Large intestine (tissue), 3 donors: ENCODE data around the gene LYSMD2. TPM values are rescaled to one million over a fixed set of nuclear protein-coding genes. Genes with fewer than 3 reads are reported as not detected.

Experiments
- DNase-seq, 2 donors: peaks; one replicate each; pipeline versions ENCODE4 v3.0.0 to v3.0.0-alpha.2; 2013
- H3K27ac ChIP-seq: one replicate; pipeline ENCODE4 v1.5.1; 2013; ENCODE audit warnings: low read length
- H3K27me3 ChIP-seq: 2 replicates; pipeline ENCODE4 v1.6.1; 2013; ENCODE audit warnings: low read length; ENCODE audit not compliant: control insufficient read depth, insufficient read depth
- H3K36me3 ChIP-seq: 2 replicates; pipeline ENCODE4 v1.6.1; 2013; ENCODE audit warnings: low read length; ENCODE audit not compliant: control insufficient read depth, insufficient read depth
- H3K4me1 ChIP-seq: one replicate; pipeline ENCODE4 v1.6.1; 2013; ENCODE audit warnings: low read length; ENCODE audit not compliant: control insufficient read depth, insufficient read depth
- H3K4me3 ChIP-seq: one replicate; pipeline ENCODE4 v1.5.1; 2013; ENCODE audit warnings: low read length
- H3K9me3 ChIP-seq: one replicate; pipeline ENCODE4 v1.6.1; 2013; ENCODE audit warnings: mild to moderate bottlenecking, low read depth, low read length, moderate library complexity; ENCODE audit not compliant: control insufficient read depth
- WGBS: methylation state at CpG from one replicate; pipeline ENCODE4 v1.1.5; 2013; ENCODE audit warnings: low lambda C conversion rate; ENCODE audit not compliant: insufficient coverage; 5-methylcytosine and 5-hydroxymethylcytosine counted together
- polyA plus RNA-seq: library from polyadenylated mRNA; unstranded; fragments of 120-200 nt; gene quantifications from one replicate; pipeline ENCODE4 v1.2.1, GENCODE V29; 2013

Gene LYSMD2
- polyA plus RNA-seq, 1 donor, result 14.0 TPM

DNA sequence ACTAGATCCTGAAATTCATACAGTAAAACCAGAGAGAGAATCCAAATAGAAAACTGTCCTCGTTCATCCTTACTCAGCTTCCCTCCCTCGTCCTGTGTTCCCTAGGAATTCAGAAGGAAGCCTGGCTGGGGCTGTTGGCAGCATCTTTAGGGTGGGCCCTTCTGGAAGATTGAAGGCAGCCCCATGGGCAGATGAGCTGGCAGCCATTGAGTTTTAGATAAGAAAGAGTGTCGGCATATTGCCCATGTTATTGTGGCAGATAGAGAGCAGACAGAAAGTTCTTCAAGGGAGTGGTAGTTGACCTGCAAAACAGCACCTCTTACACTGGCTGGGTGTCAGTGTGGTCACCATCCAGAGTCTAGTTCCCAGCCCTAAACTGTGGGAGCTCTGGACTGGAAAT lies 37.5 kb upstream of the LYSMD2 start:
- peaks cover 11% of the 10 kb centered on the region for H3K36me3 ChIP-seq
- no peak overlapping the region for H3K27ac ChIP-seq
- no CpG with 5 or more reads among the region's 3 CpGs for WGBS
- H3K27me3 ChIP-seq, result no peaks in the 10 kb centered on the region
- H3K9me3 ChIP-seq, result no peaks in the 10 kb centered on the region
- DNase-seq, result no peak
- peaks cover 4% of the 10 kb centered on the region for H3K4me1 ChIP-seq
- no peak overlapping the region for H3K4me3 ChIP-seq

DNA sequence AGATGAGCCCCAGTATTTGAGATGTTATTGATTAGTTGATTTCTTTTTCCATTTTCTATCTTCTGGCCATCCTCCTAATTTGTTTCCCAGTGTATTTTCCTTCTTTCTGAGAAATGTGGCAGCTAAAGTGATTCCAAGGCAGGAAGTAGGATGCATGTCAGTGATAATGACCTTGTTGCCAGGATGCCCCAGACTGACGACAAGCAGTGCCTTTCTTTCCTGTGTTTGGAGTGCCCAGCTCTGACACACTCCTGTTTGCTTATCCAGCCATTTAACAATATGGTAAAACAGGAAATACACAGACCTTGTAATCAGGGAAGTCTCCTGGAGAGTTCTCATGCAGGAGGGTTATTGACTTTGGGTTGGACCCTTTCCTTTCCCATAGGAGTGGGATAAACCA lies 34.3 kb upstream of the LYSMD2 start:
- Histone ChIP-seq H3K4me3 (no peak overlapping the region), H3K4me1 (peaks cover 2% of the 10 kb centered on the region), H3K9me3 (no peaks in the 10 kb centered on the region), H3K36me3 (peaks cover 15% of the 10 kb centered on the region), H3K27me3 (no peaks in the 10 kb centered on the region), H3K27ac (no peak overlapping the region)
- WGBS, result no CpG with 5 or more reads among the region's 1 CpG
- DNase-seq, result no peak

DNA sequence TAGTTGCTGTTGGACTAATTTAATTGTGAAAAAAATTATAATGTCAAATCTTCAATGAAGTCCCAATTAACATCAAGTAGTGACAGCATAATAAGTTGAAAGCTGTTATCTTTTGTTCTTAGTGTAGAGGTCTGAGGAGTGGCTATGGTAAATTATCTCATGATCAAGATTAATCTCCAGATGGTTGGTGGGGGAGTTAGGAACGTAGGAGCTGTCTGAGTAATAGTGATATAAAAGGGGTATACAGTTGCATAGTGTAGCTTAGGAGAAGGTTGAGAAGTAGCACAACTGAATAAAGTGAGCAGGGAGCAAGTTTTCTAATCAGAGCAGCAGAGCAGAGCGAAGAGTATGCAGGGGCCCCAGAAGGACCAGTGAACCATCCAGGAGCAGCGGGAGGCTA lies 33.4 kb upstream of the LYSMD2 start:
- H3K4me3 ChIP-seq, result no peak overlapping the region
- H3K9me3 ChIP-seq, result no peaks in the 10 kb centered on the region
- H3K27ac ChIP-seq, result no peak overlapping the region
- no peaks in the 10 kb centered on the region for H3K27me3 ChIP-seq
- no peak for DNase-seq
- peaks cover 15% of the 10 kb centered on the region for H3K36me3 ChIP-seq
- H3K4me1 ChIP-seq, result no peaks in the 10 kb centered on the region
- 43% methylated on average over 1 of the region's 3 CpGs for WGBS

- Histone ChIP-seq H3K27ac (no peak overlapping the region), H3K36me3 (peaks cover 8% of the 10 kb centered on the region), H3K4me1 (no peaks in the 10 kb centered on the region), H3K4me3 (no peak overlapping the region), H3K27me3 (no peaks in the 10 kb centered on the region), H3K9me3 (no peaks in the 10 kb centered on the region)
- WGBS, result no CpG with 5 or more reads among the region's 9 CpGs
- no peak for DNase-seq
These were observed 30.6 kb upstream of the LYSMD2 start for GRCh38 chr15:51768018-51768417.

- no peaks in the 10 kb centered on the region for H3K9me3 ChIP-seq
- H3K27me3 ChIP-seq, result no peaks in the 10 kb centered on the region
- no peaks in the 10 kb centered on the region for H3K4me1 ChIP-seq
- H3K36me3 ChIP-seq, result peaks cover 5% of the 10 kb centered on the region
- H3K4me3 ChIP-seq, result no peak overlapping the region
- no peak overlapping the region for H3K27ac ChIP-seq
- no peak for DNase-seq
- no CpG with 5 or more reads among the region's 1 CpG for WGBS
These were observed 28.9 kb upstream of the LYSMD2 start for GRCh38 chr15:51766341-51766740.

- no peaks in the 10 kb centered on the region for H3K4me1 ChIP-seq
- no peaks in the 10 kb centered on the region for H3K27me3 ChIP-seq
- no peak overlapping the region for H3K4me3 ChIP-seq
- H3K27ac ChIP-seq, result no peak overlapping the region
- 100% methylated on average over 1 of the region's 7 CpGs for WGBS
- H3K9me3 ChIP-seq, result no peaks in the 10 kb centered on the region
- no peak for DNase-seq
- peaks cover 5% of the 10 kb centered on the region for H3K36me3 ChIP-seq
These were observed 28.3 kb upstream of the LYSMD2 start for GRCh38 chr15:51765751-51766150.

DNA sequence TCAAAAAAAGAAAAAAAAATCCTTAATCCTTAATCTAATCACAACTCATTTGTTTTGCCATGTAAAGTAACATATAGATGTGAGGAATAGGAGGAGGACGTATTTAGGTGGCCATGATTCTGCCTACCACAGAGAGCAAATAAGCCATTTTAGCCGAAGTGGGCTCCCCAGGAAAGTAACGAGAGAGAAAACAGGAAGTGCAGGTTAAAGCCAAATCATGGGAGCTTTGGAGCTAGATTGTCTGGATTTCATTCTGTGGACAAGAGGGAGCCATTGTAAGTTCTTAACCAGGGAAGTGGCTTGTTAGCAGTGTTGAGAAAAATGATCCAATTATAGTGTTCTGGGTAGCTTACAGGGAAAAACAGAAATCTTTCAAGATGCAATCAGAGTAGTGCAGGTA lies 23.4 kb upstream of the LYSMD2 start:
- no peak for DNase-seq
- Histone ChIP-seq H3K9me3 (no peaks in the 10 kb centered on the region), H3K27me3 (no peaks in the 10 kb centered on the region), H3K4me3 (no peak overlapping the region), H3K27ac (no peak overlapping the region), H3K36me3 (no peaks in the 10 kb centered on the region), H3K4me1 (peaks cover 3% of the 10 kb centered on the region)
- no CpG with 5 or more reads among the region's 3 CpGs for WGBS

GRCh38 chr15:51759557-51760070 lies 22.2 kb upstream of the LYSMD2 start:
- H3K27ac ChIP-seq, result no peak overlapping the region
- peak; percentile 43 to 46 for DNase-seq
- no CpG with 5 or more reads among the region's 3 CpGs for WGBS

GRCh38 chr15:51758645-51759044 lies 21.2 kb upstream of the LYSMD2 start:
- no CpG with 5 or more reads among the region's 1 CpG for WGBS
- no peaks in the 10 kb centered on the region for H3K9me3 ChIP-seq
- H3K36me3 ChIP-seq, result no peaks in the 10 kb centered on the region
- no peak overlapping the region for H3K4me3 ChIP-seq
- H3K27ac ChIP-seq, result no peak overlapping the region
- peaks cover 3% of the 10 kb centered on the region for H3K4me1 ChIP-seq
- peak; percentile 22 to 29 for DNase-seq
- no peaks in the 10 kb centered on the region for H3K27me3 ChIP-seq

More at GRCh38 chr15:51759557-51760070, 22.2 kb upstream of the LYSMD2 start:
- Histone ChIP-seq H3K27me3 (no peaks in the 10 kb centered on the region), H3K9me3 (no peaks in the 10 kb centered on the region), H3K4me3 (no peak overlapping the region), H3K36me3 (no peaks in the 10 kb centered on the region), H3K4me1 (peaks cover 3% of the 10 kb centered on the region)

- H3K9me3 ChIP-seq, result no peaks in the 10 kb centered on the region
- no CpG with 5 or more reads among the region's 2 CpGs for WGBS
- H3K4me3 ChIP-seq, result no peak overlapping the region
- H3K27ac ChIP-seq, result no peak overlapping the region
- peaks cover 4% of the 10 kb centered on the region for H3K27me3 ChIP-seq
- H3K4me1 ChIP-seq, result peaks cover 3% of the 10 kb centered on the region
- DNase-seq, result no peak
- no peaks in the 10 kb centered on the region for H3K36me3 ChIP-seq
These were observed 20.0 kb upstream of the LYSMD2 start for GRCh38 chr15:51757450-51757849.

GRCh38 chr15:51756482-51756881 lies 19.0 kb upstream of the LYSMD2 start:
- Histone ChIP-seq H3K4me3 (no peak overlapping the region), H3K9me3 (no peaks in the 10 kb centered on the region), H3K36me3 (no peaks in the 10 kb centered on the region), H3K27ac (no peak overlapping the region), H3K27me3 (peaks cover 4% of the 10 kb centered on the region), H3K4me1 (peaks cover 3% of the 10 kb centered on the region)
- no peak for DNase-seq
- WGBS, result 94% methylated on average over 3 of the region's 4 CpGs
